ENCODE data around the gene ARHGAP24.

The ARHGAP24 gene

GRCh38 chr4:85966373-85966772 lies 491.4 kb downstream of the ARHGAP24 start:
- no peak for DNase-seq
- in situ Hi-C loops (cut with HindIII; ENCODE audit: low pct_ligation_motif_present, low pct_unique_long_range_greater_than_20kb, low sequenced_read_pairs) = loop anchor here (25.0 kb wide), 1 partner anchor 154 kb away; no protein-coding TSS in a partner anchor

- in situ Hi-C loops (cut with HindIII; ENCODE audit: low pct_ligation_motif_present, low pct_unique_long_range_greater_than_20kb, low sequenced_read_pairs) = loop anchor here (25.0 kb wide), 1 partner anchor 156 kb away; no protein-coding TSS in a partner anchor
- DNase-seq = no peak
These were observed 492.9 kb downstream of the ARHGAP24 start for GRCh38 chr4:85967872-85968271.

DNA sequence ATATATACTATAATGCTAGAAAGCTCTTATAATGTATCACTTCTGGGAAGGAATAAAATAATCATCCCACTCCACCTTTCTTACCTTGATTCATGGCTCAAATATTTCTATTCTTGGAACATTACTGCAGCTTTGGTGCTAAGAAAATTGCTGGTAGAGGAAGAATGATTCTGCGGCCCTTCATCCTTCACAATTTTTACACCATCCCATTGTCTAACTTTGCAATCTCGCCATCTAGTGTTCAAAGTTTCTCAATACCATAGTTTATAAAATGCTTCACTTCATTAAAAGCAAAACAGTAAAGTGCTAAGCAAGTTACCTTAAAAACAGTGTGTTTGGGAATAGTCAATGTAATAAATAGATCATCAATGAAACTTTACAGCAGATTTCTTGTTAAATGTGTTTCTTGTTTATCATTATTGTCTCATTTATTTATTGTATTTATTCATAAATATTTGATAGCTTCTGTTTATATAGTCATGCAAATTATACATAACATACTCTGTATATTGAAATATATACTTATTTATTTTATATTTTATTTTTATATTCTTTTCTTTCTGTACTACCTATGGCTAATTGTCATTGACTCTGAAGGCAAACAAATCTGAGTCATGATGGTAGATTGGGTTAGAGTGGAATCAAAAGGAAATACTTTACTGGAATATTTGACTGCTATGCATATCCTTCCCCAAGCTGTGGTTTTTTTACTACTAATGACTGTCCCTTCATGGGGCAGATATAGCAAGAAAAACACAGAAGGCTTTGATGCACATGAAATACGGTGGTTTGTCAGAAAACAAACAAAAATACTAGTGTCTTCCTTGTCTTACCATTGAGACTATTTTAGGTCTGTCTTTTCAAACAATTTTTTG lies 494.2 kb downstream of the ARHGAP24 start:
- peak; percentile 76 for DNase-seq
- in situ Hi-C loops (cut with HindIII; ENCODE audit: low pct_ligation_motif_present, low pct_unique_long_range_greater_than_20kb, low sequenced_read_pairs) = loop anchor here (25.0 kb wide), 1 partner anchor 157 kb away; no protein-coding TSS in a partner anchor

DNA sequence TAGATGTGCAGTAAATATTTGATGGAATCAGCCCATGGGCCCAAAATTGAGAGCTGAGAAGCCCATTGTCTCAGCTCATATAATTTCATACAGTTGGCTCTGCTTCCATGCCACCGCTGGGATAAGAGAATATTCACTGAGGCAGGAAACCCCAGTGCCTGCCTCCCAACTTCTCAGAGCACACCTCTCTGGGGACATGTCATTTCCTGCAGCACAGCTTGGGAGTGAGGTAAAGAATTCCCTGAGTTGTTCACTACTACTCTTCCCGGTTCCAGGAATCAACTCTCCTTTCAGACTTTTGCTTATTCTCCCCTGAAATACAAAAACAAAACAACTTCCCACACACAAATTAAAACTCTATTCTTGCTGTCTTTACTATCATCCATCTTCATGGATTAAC lies 495.6 kb downstream of the ARHGAP24 start:
- in situ Hi-C loops (cut with HindIII; ENCODE audit: low pct_ligation_motif_present, low pct_unique_long_range_greater_than_20kb, low sequenced_read_pairs) = loop anchor here (25.0 kb wide), 1 partner anchor 158 kb away; no protein-coding TSS in a partner anchor
- no peak for DNase-seq

DNA sequence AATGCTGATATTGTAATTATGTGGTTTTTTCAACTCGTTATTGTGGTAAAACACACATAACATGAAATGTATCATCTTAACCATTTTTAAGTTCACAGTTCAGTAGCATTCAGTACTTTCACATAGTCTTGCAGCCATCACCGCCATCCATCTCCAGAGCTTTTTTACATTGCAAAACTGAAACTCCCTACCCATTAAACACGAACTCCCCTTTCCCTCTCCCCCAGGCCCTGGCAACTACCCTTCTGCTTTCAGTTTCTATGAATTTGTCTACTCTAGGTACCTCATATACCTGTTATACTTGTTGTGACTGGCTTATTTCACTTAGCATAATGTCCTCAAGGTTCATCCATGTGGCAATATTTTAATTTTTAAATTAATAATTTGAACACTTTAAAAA lies 504.3 kb downstream of the ARHGAP24 start:
- in situ Hi-C loops (cut with HindIII; ENCODE audit: low pct_ligation_motif_present, low pct_unique_long_range_greater_than_20kb, low sequenced_read_pairs) = no loop called here
- DNase-seq = no peak

DNA sequence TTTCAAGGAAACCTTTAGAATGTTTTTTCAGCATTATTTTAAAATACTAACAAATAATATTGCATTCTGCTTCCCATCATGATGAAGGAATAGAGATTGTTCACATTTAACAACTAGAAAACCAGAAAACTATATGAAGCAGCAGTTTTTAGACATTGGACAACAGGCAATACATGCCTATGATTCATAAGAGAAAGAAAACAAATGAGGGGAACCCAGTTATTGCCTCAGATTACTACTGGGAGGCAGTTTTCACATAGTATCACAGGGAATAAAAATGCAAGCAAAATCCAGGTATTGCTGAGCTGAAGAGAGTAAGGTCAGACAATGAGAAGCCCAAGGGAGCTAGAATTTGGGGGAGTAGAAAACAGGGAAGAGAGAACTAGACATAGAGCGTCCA lies 511.3 kb downstream of the ARHGAP24 start:
- no peak for DNase-seq
- in situ Hi-C loops (cut with HindIII; ENCODE audit: low pct_ligation_motif_present, low pct_unique_long_range_greater_than_20kb, low sequenced_read_pairs) = no loop called here

DNA sequence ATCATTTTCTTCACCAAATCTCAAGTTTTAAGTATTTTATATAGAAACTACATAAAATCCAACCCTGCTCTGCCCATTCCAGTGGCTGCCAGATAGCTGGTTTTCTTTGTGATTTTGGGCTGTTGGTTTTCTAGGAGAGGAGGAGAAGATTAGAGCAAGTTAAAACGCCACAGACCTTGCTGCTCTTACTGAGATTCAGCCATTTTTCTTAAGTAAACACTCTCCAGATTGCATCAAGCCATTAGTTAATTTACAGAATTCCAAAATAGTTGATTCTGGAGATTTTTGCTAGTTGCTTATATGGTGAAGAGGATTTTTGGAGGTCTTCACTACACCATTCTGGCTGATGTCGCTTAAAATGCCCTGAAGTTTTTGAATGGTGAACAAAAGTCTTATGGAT lies 518.7 kb downstream of the ARHGAP24 start:
- DNase-seq = no peak
- in situ Hi-C loops (cut with HindIII; ENCODE audit: low pct_ligation_motif_present, low pct_unique_long_range_greater_than_20kb, low sequenced_read_pairs) = no loop called here

- no peak for DNase-seq
- in situ Hi-C loops (cut with HindIII; ENCODE audit: low pct_ligation_motif_present, low pct_unique_long_range_greater_than_20kb, low sequenced_read_pairs) = no loop called here
These were observed 519.6 kb downstream of the ARHGAP24 start for GRCh38 chr4:85994576-85994975.

DNA sequence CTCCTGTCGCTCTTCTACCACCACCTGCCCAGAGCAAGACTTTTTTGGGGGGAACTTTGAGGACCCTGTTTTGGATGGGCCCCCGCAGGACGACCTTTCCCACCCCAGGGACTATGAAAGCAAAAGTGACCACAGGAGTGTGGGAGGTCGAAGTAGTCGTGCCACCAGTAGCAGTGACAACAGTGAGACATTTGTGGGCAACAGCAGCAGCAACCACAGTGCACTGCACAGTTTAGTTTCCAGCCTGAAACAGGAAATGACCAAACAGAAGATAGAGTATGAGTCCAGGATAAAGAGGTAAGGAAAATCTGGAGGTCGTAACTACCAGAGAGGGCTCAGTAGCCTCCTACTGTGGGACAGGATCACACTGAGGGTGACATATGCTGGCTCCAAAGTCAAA lies 520.4 kb downstream of the ARHGAP24 start:
- in situ Hi-C loops (cut with HindIII; ENCODE audit: low pct_ligation_motif_present, low pct_unique_long_range_greater_than_20kb, low sequenced_read_pairs) = no loop called here
- DNase-seq = no peak

GRCh38 chr4:86001591-86001990 lies 526.6 kb downstream of the ARHGAP24 start:
- in situ Hi-C loops (cut with HindIII; ENCODE audit: low pct_ligation_motif_present, low pct_unique_long_range_greater_than_20kb, low sequenced_read_pairs) = no loop called here
- DNase-seq = no peak

GRCh38 chr4:86004030-86004429 lies 529.1 kb downstream of the ARHGAP24 start:
- in situ Hi-C loops (cut with HindIII; ENCODE audit: low pct_ligation_motif_present, low pct_unique_long_range_greater_than_20kb, low sequenced_read_pairs) = no loop called here
- DNase-seq = no peak

- DNase-seq = no peak
- in situ Hi-C loops (cut with HindIII; ENCODE audit: low pct_ligation_motif_present, low pct_unique_long_range_greater_than_20kb, low sequenced_read_pairs) = no loop called here
These were observed 531.1 kb downstream of the ARHGAP24 start for GRCh38 chr4:86006057-86006456.

- DNase-seq = no peak
These were observed 532.1 kb downstream of the ARHGAP24 start for GRCh38 chr4:86007042-86007441.

DNA sequence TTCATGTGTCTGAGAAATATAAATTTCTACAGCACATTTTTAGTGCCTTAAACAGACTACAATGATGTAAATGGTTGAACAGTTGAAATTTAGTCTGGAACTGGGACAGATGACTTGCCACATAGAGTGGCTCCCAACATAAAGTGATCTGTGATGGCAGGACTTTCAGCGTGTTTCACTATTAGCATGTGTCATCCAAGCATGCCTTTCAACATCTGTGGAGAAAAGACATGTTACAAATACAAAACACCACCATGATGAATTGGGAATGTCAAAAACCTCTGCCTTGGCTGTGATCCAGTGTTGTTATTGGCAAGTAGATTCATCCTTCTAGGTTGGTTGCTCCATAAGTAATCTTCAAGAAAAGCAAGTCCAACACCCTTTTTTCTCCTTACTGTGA lies 536.2 kb downstream of the ARHGAP24 start:
- DNase-seq = no peak
- in situ Hi-C loops (cut with HindIII; ENCODE audit: low pct_ligation_motif_present, low pct_unique_long_range_greater_than_20kb, low sequenced_read_pairs) = no loop called here

More at GRCh38 chr4:86007042-86007441, 532.1 kb downstream of the ARHGAP24 start:
- in situ Hi-C loops (cut with HindIII; ENCODE audit: low pct_ligation_motif_present, low pct_unique_long_range_greater_than_20kb, low sequenced_read_pairs) = no loop called here

- in situ Hi-C loops (cut with HindIII; ENCODE audit: low pct_ligation_motif_present, low pct_unique_long_range_greater_than_20kb, low sequenced_read_pairs) = no loop called here
- no peak for DNase-seq
These were observed 538.7 kb downstream of the ARHGAP24 start for GRCh38 chr4:86013621-86014020.

GRCh38 chr4:86014599-86014998 lies 539.6 kb downstream of the ARHGAP24 start:
- no peak for DNase-seq
- in situ Hi-C loops (cut with HindIII; ENCODE audit: low pct_ligation_motif_present, low pct_unique_long_range_greater_than_20kb, low sequenced_read_pairs) = no loop called here

DNA sequence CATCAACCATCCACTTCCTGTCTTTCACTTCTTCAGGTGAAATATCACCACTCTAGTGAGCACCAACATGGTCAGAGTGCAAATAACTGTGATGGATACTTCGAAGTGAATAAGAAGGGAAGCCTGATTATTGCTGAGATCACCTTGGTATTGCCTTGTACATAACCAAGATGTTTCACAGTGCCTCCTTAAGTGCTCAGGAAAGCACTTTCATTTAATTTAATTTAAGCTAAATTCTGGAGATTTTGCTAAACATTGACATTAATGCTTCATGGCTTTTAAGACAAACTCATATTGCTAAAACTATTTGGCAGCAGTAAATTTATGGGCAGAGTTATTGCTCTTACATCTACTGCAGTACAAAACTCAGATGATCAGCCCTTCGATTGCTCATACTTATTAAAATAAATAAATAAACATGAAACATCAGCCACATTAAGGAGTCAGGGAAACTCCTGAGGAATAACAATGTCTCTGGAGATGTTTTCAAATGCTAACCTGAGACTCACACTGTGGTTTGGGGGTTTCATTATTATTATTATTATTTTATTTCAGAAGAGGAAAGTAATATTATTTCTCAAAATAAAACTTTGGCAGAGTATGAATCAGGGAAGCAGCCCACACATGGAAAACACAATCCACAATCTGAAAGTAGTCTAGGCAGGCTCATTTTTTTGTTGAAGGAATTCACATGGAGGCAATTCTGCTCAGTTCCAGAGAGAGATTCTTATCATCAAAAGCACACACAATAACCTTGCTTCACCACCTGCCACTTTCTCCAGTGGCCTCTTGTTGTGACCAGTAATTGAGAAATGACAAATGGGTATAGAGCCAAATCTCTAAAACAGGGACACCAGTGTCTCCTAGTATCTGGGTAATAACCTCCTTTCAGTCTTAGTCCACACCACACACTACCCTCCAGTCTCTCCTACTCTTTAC lies 540.7 kb downstream of the ARHGAP24 start:
- in situ Hi-C loops (cut with HindIII; ENCODE audit: low pct_ligation_motif_present, low pct_unique_long_range_greater_than_20kb, low sequenced_read_pairs) = no loop called here
- no peak for DNase-seq

DNA sequence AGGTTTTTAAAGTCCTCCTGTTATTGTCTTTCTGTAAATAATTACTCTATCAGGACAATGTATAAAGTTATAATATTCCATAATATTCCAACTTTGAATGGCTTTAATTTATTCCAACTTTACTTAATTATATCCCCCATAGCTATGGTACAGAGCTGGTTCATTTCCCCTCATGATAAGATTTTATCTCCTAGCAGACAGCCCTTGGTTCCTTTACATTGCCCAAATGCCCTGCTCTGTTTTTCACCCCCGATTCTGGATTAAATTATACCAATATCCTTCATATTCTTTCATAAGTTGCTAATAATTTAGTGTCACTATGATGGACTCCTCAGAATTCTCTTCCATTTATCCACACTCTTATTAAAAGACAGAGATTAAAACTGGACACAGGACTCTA lies 544.4 kb downstream of the ARHGAP24 start:
- in situ Hi-C loops (cut with HindIII; ENCODE audit: low pct_ligation_motif_present, low pct_unique_long_range_greater_than_20kb, low sequenced_read_pairs) = no loop called here
- DNase-seq = no peak

DNA sequence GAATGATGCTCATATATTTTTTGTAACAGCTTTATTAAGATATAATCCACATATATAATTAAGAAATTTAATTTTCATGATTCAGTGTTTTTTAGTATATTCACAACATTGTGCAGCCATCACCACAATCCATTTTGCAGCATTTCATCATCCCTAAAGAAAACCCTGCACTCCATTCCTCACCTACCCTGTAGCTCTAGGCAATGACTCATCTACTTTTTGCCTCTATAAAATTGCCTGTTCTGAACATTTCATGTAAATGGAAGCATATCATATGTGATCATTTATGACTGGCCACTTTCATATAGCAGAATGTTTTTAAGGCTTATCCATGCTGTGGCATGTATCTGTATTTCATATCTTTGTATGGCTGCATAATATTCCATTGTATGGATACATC lies 545.0 kb downstream of the ARHGAP24 start:
- in situ Hi-C loops (cut with HindIII; ENCODE audit: low pct_ligation_motif_present, low pct_unique_long_range_greater_than_20kb, low sequenced_read_pairs) = no loop called here
- DNase-seq = no peak
